GM21825 (cell line): ENCODE results near the gene GPRASP2.

ENCODE experiments used
- ATAC-seq: cut with Tn5 transposase; IDR thresholded peaks from one replicate; pipeline ENCODE4 v1.9.1; 2021; ENCODE audit warnings: mild to moderate bottlenecking, moderate library complexity; ENCODE audit not compliant: unreplicated experiment

The GPRASP2 gene

DNA sequence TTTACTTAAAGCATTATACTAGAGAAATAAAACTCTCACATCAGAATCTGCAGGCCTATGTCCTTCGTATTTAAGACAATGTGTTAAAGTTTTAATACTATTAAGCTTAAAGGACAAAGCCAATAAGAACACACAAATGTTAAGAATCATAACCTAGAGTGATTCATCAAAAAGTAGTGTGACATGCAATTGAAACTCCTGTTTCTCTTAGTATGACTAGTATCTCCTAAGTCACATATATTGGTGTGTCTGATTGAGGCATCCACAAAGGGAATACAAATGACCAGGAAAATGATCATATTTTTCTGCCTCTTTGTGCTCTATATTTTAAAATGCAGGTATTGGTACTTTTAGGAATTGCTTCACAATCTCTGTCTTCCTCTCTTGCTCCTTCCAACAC lies 32.1 kb downstream of the GPRASP2 start:
- no peak for ATAC-seq

DNA sequence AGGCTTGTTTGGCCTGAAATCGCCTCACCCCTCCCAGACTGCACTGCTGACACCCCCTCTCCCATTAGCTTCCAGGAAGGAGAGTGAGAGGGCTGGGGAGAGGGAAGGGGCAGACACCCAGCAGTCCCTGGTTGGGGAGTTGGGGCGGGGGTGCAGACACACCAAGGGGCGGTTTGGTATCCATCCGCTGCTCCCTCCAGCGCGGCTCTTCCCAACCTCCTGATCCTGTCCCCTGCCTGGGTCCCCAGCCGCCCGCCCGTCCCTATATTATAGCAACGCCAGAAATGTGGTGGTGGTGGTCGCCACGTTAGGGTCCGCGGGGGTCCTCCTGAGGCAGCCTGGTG lies 33.2 kb downstream of the GPRASP2 start:
- no peak for ATAC-seq

DNA sequence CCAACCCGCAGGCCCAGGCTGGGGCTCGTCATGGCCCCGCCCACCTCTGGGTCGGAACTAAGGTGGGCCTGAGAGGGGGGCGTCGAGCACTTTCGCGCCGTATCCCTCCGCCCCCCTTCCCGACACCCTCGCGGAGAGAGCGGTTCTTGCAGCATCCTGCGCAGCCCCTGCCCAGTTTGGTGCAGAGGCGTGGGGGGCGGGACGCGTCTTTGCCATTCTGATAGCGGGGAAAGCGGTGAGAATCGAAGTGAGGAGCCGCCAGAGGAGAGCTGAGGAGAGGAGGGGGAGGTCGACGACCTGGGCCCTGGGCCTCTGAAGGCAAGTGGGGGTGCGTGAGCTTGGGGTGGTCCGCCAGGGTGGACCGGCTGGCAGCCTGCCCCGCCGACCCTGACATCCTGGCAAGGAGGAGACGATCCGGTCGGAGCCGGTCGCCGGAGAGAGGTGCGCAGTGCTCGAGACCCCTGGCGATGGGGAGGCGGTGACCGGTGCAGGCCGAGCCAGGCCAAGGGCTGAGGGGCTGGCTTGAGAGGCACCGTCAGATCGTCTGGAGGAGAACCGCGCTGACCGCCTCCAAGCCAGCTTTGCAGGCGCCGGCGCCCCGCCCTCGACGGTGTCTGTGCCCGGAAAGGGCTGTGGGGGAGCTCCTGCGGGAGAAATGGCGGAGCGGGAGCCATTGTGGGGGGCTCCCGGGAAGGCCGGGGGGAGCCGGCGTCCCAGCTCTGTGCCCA lies 33.8 kb downstream of the GPRASP2 start:
- no peak for ATAC-seq

DNA sequence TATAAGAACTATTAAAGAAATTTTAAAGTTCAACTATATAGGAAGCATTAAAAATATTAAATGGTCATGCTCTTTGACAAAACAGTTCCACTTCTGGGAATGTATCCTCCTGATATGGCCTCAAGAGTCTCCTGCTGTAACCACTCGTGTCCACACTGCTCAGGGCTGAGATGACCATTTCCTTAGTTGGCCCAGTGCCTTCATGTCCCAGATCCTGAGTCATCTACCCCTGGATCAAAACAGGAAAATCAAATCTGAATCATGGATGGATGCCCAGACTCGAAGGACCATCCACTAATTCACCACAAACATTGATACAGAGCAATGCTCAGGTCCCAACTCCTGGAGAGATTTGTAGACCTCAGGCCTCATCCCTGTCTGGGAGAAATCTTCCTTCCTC lies 53.0 kb downstream of the GPRASP2 start:
- no peak for ATAC-seq

DNA sequence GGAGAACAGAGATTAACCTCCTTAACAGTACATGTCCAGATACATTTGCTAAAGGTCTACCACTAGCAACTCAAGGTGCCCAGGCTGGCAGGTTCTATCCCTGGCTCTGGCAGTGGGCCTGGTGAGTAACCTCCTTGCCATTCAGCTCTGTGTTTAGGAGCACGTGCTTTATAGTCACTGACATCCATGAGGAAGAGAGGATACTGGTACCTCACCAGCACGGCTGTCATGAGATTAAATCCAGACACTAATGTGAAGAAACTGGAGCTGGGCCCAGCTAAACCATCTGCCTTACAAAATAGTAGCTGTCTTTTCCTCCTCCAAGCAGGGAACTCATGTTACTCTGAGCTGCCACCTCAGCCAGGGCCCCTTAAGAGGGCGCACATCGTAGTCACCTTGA lies 53.6 kb downstream of the GPRASP2 start:
- no peak for ATAC-seq

DNA sequence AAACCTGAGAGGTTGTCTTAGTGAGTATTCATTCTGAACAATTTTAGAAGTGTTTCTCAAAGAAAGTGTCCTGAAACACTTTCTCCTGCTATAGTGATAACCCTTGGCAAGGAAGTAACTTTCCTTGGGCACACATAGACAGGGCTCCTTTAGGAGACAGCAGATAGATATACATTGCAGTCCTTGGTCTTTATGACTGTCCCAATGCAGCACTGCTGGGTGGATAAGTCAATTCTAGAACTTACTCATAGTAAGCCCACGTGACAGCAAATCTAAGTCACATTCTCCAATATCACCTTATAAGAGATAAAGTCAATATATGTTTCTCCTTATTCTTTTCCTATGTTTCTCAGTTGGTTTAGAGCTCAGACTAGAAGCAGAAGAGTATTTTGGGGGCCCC lies 55.0 kb downstream of the GPRASP2 start:
- no peak for ATAC-seq
